Right renal pelvis (tissue), 4 donors: ENCODE data around the gene PSAP. TPM values are rescaled to one million over a fixed set of nuclear protein-coding genes. Genes with fewer than 3 reads are reported as not detected.

Experiments used
- DNase-seq, 4 donors: peaks; one replicate each; pipeline ENCODE4 v3.0.0-alpha.2; 2013; ENCODE audit warnings: low read depth in 4 of 4, low spot score in 3 of 4, missing footprints in 1 of 4
- polyA plus RNA-seq, 4 donors: library from polyadenylated mRNA; unstranded; fragments of 120-200 nt; gene quantifications; one replicate each; pipeline ENCODE4 v1.2.1, GENCODE V29; 2013; ENCODE audit not compliant: insufficient read length in 4 of 4

Gene PSAP
- polyA plus RNA-seq, 4 donors: 825 to 912 (median 890) TPM

DNA sequence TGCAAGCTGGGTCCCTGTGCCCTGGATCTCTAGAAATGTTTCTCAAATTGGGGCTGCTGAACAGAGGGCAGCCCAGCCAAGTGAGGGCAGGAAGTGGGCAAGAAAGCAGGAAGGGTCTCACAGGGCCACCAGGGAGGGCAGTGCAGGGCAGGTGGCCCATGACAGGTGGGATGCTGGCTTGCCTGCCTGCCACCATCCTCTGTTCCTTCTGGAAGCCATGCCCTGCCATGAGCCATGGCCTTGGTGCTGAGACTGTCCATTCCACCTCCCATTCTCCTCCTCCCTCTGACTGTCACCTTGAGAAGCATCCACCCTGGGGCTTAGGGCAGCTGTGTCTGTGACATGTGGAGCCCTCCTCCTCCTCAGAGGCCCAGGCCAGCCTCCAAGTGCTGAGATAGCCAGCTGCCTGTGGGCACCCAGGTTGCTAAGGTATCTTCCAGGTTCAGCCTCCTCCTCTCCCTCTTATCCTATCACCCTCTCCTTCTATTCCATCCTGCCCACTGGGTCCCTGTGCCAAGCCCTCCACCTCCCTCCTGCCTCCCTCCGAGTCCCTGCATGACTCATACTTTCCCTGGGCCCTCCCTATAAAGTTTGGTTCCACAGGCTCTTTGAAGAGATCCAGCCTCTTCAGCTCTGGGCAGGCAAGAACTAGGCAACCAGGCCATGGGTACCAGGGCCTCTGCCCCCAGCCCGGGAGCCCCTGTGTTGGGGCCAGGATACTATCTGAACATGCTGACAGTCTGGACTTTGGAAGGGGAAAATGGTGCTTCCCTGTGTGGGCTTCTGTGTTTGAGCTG lies 79.0 kb downstream of the PSAP start:
- DNase-seq: no peak

DNA sequence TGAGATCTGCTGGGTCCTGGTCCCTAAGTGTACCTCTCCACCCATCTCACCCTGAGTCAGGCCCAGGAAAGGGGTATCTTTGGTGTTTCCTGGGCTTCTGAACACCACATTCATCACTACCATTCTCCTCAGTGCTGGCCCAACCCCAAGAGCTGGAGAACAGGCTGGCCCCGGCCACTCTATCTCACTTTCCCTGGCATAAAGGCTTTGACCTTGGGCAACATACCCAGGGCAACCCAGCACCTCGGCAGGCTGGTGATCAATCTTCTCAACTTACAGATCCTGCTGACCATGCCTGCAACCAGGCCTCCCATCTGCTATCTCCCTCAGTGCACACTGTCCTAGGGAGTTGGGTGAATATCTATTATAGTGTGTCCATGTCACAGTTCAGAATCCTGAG lies 79.8 kb downstream of the PSAP start:
- DNase-seq: no peak

DNA sequence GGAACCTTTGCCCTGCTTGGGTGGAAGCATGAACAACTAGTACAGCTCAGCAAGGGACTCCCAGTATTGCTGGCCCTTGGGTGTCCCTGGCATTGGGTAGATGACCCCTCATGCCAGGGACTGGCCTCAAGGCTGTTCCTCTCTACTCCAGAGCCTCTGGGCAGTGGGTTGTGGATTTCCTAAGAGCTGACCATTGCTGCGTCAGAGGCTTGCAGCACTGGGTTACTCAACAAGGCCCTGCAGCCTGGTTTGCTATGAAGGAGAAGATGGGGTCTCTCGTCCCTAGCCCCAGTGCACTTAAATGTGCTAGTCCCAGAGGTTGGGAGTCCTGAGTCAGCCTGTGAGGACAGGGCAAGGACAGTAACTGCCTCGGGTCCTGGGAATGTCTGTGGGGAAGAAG lies 80.3 kb downstream of the PSAP start:
- no peak for DNase-seq

DNA sequence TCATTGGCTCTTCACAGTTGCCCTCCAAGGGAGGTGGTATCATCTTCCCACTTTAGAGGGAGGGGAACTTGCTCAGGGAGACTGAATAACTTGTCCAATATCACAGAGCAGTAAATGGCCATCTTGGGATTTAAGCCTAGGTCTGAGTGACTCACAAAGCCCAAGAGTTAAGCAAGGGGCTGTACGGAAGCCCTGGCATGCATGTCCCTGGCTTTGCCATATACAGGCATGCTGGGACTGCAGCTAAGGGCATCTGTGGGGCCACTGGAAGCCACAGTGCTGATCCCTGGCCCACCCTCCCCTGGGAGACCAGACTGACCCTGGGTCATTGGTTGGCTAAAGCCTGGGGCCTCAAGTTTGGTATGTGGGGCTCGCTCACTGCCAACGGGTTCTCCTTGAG lies 80.8 kb downstream of the PSAP start:
- no peak for DNase-seq

DNA sequence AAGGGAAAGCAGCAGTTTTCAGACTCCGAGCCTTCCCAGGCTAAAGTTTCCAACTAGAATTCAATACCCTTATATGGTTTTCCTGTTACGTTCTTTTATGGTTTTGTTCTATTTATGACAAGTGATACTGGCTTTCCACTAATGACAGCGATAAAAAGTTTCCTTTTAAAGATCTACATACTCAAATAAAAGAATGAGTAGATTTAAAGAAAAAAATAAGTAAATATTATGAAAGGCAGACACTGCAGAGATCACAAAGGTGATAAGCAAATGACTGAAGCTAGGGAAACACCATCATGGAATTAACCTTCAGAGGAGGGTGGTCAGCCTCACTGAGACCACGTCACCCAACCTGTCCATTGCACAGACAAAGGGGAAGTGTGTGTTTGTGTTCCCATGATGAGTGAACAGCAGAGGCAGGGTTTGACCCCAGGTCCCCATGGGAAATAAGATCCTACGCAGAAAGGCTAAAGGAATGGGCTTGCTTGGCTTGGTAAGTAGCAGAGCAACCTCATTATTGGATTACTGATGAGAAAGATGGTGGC lies 81.7 kb downstream of the PSAP start:
- DNase-seq: no peak

DNA sequence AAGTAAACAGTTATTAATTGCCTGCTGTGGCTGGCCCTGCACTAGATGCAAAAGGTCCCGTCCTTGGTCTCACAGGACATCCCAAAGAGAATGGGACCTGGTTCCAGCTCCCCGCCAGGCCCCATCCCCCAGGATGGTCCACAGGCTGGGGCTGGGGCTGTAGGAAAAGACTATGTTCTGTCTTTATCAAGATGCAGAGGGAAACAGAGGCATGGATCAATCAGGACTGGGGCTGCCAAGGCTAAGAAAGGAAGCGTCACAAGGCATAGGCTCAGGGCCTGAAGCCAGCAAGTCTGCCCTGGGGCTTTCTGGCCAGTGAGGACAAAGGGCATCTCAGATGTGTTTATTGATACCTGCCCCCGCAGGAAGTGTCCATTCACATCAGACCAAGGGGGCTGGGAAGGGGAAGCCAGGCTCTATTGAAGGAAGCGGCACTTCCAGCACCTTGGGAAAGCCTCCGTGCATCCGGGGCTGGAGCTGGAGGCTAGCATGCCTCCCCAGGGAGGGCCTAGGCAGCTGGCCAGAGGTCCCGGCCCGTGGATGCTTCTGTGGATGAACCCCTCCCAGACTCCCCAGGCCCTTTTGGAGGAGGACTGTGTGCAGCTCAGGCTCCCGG lies 83.5 kb downstream of the PSAP start:
- no peak for DNase-seq

DNA sequence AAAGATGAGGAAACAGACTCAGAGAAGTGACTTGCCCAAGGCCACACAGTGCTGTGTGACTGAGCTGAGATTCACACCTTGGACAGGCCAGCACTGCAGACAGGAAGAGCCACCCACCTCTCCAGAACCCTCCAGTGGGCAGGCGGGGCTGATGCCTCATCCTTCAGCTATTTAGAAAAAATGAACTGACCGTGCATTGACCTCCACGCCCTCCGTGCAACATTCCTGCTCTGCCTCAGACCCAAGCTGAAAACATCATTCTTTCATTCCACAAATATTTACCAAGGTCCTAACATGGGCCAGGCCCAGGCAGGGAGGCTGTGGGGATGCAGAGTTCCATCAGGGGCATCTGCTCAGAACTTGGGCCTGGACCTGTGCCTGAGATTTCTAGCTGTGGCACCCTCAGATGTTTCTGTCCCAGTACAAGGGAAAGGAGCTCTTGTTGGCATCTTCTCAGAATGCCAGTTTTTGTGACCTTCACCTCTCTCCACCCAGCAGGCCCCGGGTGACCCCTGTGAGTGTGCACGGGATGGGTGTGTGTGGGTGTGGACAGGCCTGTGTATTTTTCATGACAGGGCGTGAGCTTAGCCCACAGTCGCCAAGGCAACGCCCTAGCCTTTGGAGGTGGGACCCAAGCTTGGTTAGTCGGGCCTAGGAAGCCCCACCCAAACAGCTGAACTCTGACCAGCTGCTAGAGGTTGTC lies 84.2 kb downstream of the PSAP start:
- DNase-seq: no peak

Other genes with a start within 250 kb of the PSAP start
- gene C10orf105, start 131.5 kb downstream of the PSAP start, polyA plus RNA-seq: under 1 TPM; 0.09 to 0.16 (median 0.15) TPM
- 10 to 100 TPM in 3 of 4 donors, 1 to 10 TPM in 1; 9.6 to 14.4 (median 12.0) TPM for gene VSIR, start 77.7 kb downstream of the PSAP start, polyA plus RNA-seq
- gene CHST3, start 113.1 kb upstream of the PSAP start, polyA plus RNA-seq: 10 to 100 TPM; 18.3 to 20.0 (median 19.4) TPM
- 100 to 1,000 TPM; 163 to 179 (median 163) TPM for gene SPOCK2, start 237.3 kb upstream of the PSAP start, polyA plus RNA-seq